HepG2 (cell line): ENCODE results near the gene HAO2. TPM values are rescaled to one million over a fixed set of nuclear protein-coding genes. Genes with fewer than 3 reads are reported as not detected.

Experiments used
- GABPA ChIP-seq, 2 experiments: IDR thresholded peaks; 2 replicates each; pipeline ENCODE4 v1.6.1; 2011 to 2016; ENCODE audit warnings: low read depth in 2 of 2, low read length in 1 of 2, missing biosample characterization in 1 of 2, missing genetic modification characterization in 1 of 2
- GTF2F1 ChIP-seq: fragments of 150-350 bp; IDR thresholded peaks from 2 replicates; pipeline ENCODE4 v1.6.1; 2014; ENCODE audit warnings: low read length
- HES4 ChIP-seq: sonication (generic); formaldehyde crosslinking; IDR thresholded peaks from 2 replicates; pipeline ENCODE4 v1.9.0; 2021; ENCODE audit warnings: mild to moderate bottlenecking, missing genetic modification reagents, borderline replicate concordance
- MTA1 ChIP-seq: sonication (generic); formaldehyde crosslinking; IDR thresholded peaks from 2 replicates; pipeline ENCODE4 v1.4.0; 2020; ENCODE audit warnings: missing genetic modification reagents, mild to moderate bottlenecking, borderline replicate concordance
- SKI ChIP-seq: fragments of 450-650 bp; IDR thresholded peaks from one replicate; pipeline ENCODE4 v1.6.1; 2018; ENCODE audit warnings: mild to moderate bottlenecking; ENCODE audit not compliant: partially characterized antibody
- SP1 ChIP-seq, 2 experiments: fragments of 450-650 bp in 1 of 2; sonication (generic) in 1 of 2; formaldehyde crosslinking in 1 of 2; IDR thresholded peaks; 2 replicates each; pipeline versions ENCODE4 v1.4.0 to v1.6.1; 2016 to 2020; ENCODE audit warnings: missing genetic modification reagents in 1 of 2
- ZFP36 ChIP-seq: fragments of 150-350 bp; IDR thresholded peaks from 2 replicates; pipeline ENCODE4 v1.6.1; 2018; ENCODE audit warnings: borderline replicate concordance, low read length, low read depth; ENCODE audit not compliant: partially characterized antibody
- ZNF292 ChIP-seq: sonication (generic); formaldehyde crosslinking; IDR thresholded peaks from 2 replicates; pipeline ENCODE4 v1.8.1; 2022; ENCODE audit warnings: mild to moderate bottlenecking, low read depth, missing genetic modification reagents, borderline replicate concordance
- ZNF605 ChIP-seq: sonication (generic); formaldehyde crosslinking; IDR thresholded peaks from 2 replicates; pipeline ENCODE4 v1.8.0; 2022; ENCODE audit warnings: mild to moderate bottlenecking, missing genetic modification reagents
- ZNF777 ChIP-seq: sonication (generic); formaldehyde crosslinking; IDR thresholded peaks from 2 replicates; pipeline ENCODE4 v1.4.0; 2020; ENCODE audit warnings: missing genetic modification reagents
- ZSCAN29 ChIP-seq: sonication (generic); formaldehyde crosslinking; conservative IDR thresholded peaks from 2 replicates; pipeline ENCODE4 v1.4.0; 2020; ENCODE audit warnings: mild to moderate bottlenecking, missing genetic modification reagents
- polyA plus RNA-seq, 8 experiments: library from polyadenylated mRNA; depleted of rRNA in 3 of 8; stranded (reverse) in 7 of 8; unstranded in 1 of 8; fragments of >200 nt; fragmentation: Illumina TruSeq in 4 of 8; extraction: Trizol in 4 of 8; gene quantifications; 2 replicates each; pipeline versions ENCODE4 v1.2.1 to v1.2.3, GENCODE V29; 2011 to 2016; ENCODE audit warnings: low read depth in 4 of 8, missing spikeins in 1 of 8, mixed read lengths in 1 of 8; ENCODE audit not compliant: insufficient read depth in 1 of 8
- total RNA-seq, 5 experiments: library from RNA; depleted of rRNA; stranded (reverse); fragments of >200 nt; fragmentation: Illumina TruSeq; extraction: Trizol; gene quantifications; 2 replicates each; pipeline ENCODE4 v1.2.3, GENCODE V29; 2016; ENCODE audit warnings: low read depth in 1 of 5
- TF ChIP-seq, protein P1 (sequence below): sonication (generic); formaldehyde crosslinking; IDR thresholded peaks from 2 replicates; pipeline ENCODE4 v1.8.1; 2022; ENCODE audit warnings: low read depth, mild to moderate bottlenecking, missing genetic modification reagents
- TF ChIP-seq, protein P2 (sequence below): sonication (generic); formaldehyde crosslinking; IDR thresholded peaks from 2 replicates; pipeline ENCODE4 v1.4.0; 2020; ENCODE audit warnings: missing genetic modification reagents
- TF ChIP-seq, protein P3 (sequence below): sonication (generic); formaldehyde crosslinking; IDR thresholded peaks from 2 replicates; pipeline ENCODE4 v1.4.0; 2020; ENCODE audit warnings: mild to moderate bottlenecking, missing genetic modification reagents

Gene HAO2
- total and polyA plus RNA-seq, 2 of the 13 experiments (the other 11 are each of a cell fraction or from before 2014, with no cell fraction given), result 0.05 to 0.09 TPM

DNA sequence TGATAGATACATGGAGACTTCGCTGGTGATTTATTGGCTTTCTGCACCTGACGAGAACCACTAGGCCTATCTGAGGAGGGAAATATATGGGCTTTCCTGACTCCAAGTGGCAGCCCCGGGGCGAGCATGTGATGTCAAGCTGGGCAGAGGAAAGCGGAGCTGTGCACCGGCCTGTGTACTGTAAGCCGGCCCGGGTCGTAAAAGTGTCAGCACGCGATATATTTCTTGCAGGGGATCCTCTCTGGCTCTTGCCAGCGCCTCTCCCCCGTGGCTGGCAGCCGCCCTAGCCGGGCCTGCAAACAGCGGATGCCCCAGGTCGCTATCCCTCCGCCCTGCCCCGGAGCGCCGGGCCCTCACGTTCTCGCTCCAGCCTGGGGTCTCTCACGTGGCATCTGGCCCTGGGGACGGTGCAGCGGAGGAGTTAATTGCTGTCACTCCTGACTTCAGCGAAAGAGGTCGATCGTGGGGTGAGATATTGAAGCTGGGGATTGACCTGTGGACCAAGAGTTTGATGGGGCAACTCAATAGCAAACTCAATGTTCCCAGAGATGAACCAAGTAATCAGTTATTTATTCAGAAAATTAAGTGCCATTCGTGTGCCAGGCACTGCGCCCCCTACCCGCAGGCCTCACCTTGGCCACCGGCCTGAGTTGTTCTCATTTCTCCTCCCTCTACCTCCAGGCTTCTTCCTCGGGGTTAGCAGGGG is 41.0 kb upstream of the HAO2 start (continued):
- TF ChIP-seq GABPA (IDR thresholded peaks at IDR 0.05; ENCODE audit: low read depth, low read length) (no peak), GABPA (CRISPR knock-in tag; IDR thresholded peaks at IDR 0.05; ENCODE audit: low read depth) (no peak), MTA1 (CRISPR knock-in tag) (0 out of 2 replicates have a peak, but pooled peaks have one; percentile 17), GTF2F1 (no peak), ZNF292 (CRISPR knock-in tag) (peak; percentile 59; the same call in 1 of the 2 replicates), ZNF605 (CRISPR knock-in tag) (no peak), SP1 (IDR thresholded peaks at IDR 0.05) (no peak), SP1 (CRISPR knock-in tag; IDR thresholded peaks at IDR 0.05) (no peak), ZFP36 (no peak), HES4 (no peak), ZSCAN29 (CRISPR knock-in tag) (no peak), ZNF777 (no peak), SKI (no peak)
- TF ChIP-seq, protein P1, sequence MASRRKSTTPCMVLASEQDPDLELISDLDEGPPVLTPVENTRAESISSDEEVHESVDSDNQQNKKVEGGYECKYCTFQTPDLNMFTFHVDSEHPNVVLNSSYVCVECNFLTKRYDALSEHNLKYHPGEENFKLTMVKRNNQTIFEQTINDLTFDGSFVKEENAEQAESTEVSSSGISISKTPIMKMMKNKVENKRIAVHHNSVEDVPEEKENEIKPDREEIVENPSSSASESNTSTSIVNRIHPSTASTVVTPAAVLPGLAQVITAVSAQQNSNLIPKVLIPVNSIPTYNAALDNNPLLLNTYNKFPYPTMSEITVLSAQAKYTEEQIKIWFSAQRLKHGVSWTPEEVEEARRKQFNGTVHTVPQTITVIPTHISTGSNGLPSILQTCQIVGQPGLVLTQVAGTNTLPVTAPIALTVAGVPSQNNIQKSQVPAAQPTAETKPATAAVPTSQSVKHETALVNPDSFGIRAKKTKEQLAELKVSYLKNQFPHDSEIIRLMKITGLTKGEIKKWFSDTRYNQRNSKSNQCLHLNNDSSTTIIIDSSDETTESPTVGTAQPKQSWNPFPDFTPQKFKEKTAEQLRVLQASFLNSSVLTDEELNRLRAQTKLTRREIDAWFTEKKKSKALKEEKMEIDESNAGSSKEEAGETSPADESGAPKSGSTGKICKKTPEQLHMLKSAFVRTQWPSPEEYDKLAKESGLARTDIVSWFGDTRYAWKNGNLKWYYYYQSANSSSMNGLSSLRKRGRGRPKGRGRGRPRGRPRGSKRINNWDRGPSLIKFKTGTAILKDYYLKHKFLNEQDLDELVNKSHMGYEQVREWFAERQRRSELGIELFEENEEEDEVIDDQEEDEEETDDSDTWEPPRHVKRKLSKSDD, result no peak
- TF ChIP-seq, protein P2, sequence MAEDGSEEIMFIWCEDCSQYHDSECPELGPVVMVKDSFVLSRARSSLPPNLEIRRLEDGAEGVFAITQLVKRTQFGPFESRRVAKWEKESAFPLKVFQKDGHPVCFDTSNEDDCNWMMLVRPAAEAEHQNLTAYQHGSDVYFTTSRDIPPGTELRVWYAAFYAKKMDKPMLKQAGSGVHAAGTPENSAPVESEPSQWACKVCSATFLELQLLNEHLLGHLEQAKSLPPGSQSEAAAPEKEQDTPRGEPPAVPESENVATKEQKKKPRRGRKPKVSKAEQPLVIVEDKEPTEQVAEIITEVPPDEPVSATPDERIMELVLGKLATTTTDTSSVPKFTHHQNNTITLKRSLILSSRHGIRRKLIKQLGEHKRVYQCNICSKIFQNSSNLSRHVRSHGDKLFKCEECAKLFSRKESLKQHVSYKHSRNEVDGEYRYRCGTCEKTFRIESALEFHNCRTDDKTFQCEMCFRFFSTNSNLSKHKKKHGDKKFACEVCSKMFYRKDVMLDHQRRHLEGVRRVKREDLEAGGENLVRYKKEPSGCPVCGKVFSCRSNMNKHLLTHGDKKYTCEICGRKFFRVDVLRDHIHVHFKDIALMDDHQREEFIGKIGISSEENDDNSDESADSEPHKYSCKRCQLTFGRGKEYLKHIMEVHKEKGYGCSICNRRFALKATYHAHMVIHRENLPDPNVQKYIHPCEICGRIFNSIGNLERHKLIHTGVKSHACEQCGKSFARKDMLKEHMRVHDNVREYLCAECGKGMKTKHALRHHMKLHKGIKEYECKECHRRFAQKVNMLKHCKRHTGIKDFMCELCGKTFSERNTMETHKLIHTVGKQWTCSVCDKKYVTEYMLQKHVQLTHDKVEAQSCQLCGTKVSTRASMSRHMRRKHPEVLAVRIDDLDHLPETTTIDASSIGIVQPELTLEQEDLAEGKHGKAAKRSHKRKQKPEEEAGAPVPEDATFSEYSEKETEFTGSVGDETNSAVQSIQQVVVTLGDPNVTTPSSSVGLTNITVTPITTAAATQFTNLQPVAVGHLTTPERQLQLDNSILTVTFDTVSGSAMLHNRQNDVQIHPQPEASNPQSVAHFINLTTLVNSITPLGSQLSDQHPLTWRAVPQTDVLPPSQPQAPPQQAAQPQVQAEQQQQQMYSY (CRISPR knock-in tag), result no peak
- TF ChIP-seq, protein P3, sequence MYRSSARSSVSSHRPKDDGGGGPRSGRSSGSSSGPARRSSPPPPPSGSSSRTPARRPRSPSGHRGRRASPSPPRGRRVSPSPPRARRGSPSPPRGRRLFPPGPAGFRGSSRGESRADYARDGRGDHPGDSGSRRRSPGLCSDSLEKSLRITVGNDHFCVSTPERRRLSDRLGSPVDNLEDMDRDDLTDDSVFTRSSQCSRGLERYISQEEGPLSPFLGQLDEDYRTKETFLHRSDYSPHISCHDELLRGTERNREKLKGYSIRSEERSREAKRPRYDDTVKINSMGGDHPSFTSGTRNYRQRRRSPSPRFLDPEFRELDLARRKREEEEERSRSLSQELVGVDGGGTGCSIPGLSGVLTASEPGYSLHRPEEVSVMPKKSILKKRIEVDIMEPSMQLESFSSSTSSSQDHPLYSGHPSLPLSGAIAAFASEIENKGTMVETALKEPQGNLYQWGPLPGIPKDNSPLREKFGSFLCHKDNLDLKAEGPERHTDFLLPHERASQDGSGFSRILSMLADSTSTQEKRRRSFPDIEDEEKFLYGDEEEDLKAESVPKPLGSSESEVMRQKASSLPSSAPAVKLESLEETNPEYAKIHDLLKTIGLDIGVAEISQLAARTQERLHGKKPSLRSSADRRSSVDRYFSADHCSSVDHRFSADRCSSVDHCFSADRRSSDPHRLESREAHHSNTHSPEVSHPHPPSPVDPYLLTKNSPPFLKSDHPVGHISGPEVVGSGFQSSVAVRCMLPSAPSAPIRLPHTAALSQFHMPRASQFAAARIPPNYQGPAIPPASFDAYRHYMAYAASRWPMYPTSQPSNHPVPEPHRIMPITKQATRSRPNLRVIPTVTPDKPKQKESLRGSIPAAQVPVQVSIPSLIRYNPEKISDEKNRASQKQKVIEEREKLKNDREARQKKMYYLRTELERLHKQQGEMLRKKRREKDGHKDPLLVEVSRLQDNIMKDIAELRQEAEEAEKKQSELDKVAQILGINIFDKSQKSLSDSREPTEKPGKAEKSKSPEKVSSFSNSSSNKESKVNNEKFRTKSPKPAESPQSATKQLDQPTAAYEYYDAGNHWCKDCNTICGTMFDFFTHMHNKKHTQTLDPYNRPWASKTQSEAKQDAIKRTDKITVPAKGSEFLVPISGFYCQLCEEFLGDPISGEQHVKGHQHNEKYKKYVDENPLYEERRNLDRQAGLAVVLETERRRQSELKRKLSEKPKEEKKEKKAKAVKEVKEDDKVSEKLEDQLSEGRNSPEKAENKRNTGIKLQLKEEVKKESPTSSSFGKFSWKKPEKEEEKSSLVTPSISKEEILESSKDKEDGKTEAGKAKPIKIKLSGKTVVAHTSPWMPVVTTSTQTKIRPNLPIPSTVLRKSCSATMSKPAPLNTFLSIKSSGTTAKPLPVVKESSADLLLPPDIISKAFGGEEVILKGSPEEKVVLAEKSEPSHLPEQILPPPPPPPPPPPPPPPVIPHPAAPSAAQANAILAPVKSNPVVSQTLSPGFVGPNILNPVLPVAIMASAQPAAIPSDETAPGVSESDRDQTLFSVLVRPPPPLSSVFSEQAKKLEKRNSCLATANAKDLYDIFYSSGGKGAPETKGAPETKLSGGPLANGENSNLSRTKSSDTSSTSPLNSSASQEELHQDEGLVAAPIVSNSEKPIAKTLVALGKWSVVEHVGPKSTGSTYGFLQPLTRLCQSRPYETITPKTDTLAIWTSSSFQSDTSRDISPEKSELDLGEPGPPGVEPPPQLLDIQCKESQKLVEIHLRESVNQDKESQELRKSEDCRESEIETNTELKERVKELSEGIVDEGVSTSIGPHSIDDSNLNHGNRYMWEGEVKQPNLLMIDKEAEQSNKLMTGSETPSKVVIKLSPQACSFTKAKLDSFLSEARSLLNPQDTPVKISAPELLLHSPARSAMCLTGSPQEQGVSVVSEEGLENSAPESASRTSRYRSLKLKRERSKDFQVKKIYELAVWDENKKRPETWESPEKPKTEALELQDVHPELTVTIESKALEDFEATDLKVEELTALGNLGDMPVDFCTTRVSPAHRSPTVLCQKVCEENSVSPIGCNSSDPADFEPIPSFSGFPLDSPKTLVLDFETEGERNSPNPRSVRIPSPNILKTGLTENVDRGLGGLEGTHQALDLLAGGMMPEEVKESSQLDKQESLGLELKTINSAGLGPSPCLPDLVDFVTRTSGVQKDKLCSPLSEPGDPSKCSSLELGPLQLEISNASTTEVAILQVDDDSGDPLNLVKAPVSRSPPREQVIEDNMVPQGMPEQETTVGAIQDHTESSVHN, result no peak
